Skeletal muscle tissue (tissue), 4 donors: ENCODE results near the gene PNRC2. TPM values are rescaled to one million over a fixed set of nuclear protein-coding genes. Genes with fewer than 3 reads are reported as not detected.
A peak's percentile ranks its signal among the peaks of the same experiment; 100 is the strongest.
"Not testable (repeated sequence)": the region's sequence is repeated elsewhere in the genome, so short reads cannot be mapped to it uniquely, and the experiment has no call there.

Experiments used
- H3K27ac ChIP-seq: one replicate; pipeline ENCODE4 v1.7.0; 2013; ENCODE audit warnings: mild to moderate bottlenecking, low read depth, low read length, inconsistent platforms
- H3K27me3 ChIP-seq, 3 donors: one replicate each; pipeline ENCODE4 v1.7.0; 2013; ENCODE audit warnings: low read length in 3 of 3; ENCODE audit not compliant: control insufficient read depth in 3 of 3, insufficient read depth in 3 of 3
- H3K36me3 ChIP-seq, 3 donors: one replicate each; pipeline ENCODE4 v1.7.0; 2013; ENCODE audit warnings: low read length in 3 of 3; ENCODE audit not compliant: control insufficient read depth in 3 of 3, insufficient read depth in 3 of 3
- H3K4me1 ChIP-seq, 3 donors: one replicate each; pipeline ENCODE4 v1.7.0; 2013; ENCODE audit warnings: low read length in 3 of 3, mild to moderate bottlenecking in 3 of 3; ENCODE audit not compliant: control insufficient read depth in 3 of 3, insufficient read depth in 3 of 3
- H3K4me3 ChIP-seq, 3 donors: one replicate each; pipeline ENCODE4 v1.7.0; 2013; ENCODE audit warnings: low read length in 3 of 3
- H3K9ac ChIP-seq, 3 donors: one replicate each; pipeline ENCODE4 v1.7.0; 2013; ENCODE audit warnings: low read length in 3 of 3, mild to moderate bottlenecking in 3 of 3, moderate library complexity in 2 of 3, low read depth in 1 of 3
- H3K9me3 ChIP-seq, 3 donors: one replicate each; pipeline ENCODE4 v1.7.0; 2013; ENCODE audit warnings: low read length in 3 of 3; ENCODE audit not compliant: control insufficient read depth in 3 of 3
- total RNA-seq: library from RNA; depleted of rRNA; stranded (reverse); fragments of >200 nt; gene quantifications from one replicate; pipeline ENCODE4 v1.2.3, GENCODE V29; 2014
- donor health status: Osteomylitis.

Gene PNRC2
- total RNA-seq, 1 donor from 2014 or later = 62.6 TPM

DNA sequence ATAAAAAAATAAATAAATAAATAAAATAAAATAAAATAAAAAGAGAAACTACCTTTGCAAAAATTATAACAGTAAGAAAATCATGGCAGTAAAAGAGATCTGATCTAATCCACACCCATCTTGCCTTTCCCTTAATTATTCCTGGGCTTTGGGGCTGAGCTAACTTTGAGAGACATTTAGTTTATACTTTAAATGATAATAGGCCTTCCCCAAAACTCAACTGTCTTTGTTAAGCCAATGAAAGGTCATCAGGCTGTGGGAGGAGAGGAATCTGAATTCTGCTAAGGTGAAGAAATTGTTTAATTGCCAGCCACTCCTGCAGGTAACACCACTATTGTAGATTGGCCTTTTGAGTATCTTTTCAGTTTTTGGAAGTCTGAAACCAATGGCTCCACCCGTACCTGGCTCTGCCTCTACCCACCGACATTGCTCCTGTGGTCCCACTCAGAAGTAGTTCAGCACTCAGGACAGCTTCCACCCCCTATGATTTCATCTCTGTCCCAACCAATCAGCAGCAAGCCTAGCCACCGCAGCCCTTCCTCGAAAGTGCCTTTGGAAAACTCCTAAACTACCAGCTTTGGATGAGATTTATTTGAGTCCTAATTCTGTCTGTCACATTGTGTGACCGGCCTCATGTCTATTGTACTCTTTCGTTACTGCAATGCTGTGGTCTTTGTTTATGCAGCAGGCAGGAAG lies 23.0 kb upstream of the PNRC2 start:
- no peaks in the 10 kb centered on the region for H3K4me1 ChIP-seq
- H3K36me3 ChIP-seq = no peaks in the 10 kb centered on the region

DNA sequence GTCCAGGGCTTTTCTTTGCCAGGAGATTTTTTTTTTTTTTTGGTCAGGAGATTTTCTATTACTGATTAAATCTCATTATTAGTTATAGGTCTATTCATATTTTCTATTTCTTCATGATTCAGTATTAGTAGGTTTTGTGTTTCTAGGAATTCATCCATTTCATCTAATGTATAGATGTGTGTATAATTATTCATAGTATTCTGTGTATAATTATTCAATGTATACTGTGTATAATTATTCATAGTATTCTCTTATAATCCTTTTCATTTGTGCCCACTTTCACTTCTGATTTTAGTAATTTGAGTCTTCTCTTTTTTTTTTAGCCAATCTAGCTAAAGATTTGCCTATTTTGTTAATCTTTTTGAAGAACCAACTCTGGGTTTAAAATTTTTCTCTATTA lies 12.3 kb upstream of the PNRC2 start:
- Histone ChIP-seq H3K9ac (no peak overlapping the region), H3K4me3 (no peak overlapping the region), H3K27ac (no peak overlapping the region)

More for the DNA sequence above, 23.0 kb upstream of the PNRC2 start:
- Histone ChIP-seq H3K27ac (no peak overlapping the region), H3K9ac (no peak overlapping the region), H3K4me3 (no peak overlapping the region), H3K27me3 (no peaks in the 10 kb centered on the region), H3K9me3 (no peaks in the 10 kb centered on the region)

DNA sequence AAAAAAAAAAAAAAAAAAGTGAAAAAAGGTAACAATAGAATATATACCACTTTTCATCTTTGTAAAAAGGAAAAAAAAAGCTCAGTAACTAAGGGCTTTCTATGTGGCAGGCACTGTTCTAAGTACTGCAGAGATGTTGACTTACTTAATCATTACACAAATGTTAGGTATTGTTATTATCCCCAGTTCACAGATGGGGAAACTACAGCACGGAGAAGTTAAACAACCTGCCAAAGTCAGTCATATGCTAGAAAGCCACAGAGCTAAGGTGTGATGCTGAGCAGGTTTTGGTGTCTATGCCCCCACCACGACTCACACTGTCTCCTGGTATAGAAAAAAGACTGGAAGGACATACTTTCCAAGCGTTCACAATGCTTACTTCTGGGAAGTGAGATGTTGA lies 6.6 kb upstream of the PNRC2 start:
- H3K4me1 ChIP-seq = peaks cover 7 to 14% (median 9%) of the 10 kb centered on the region in 3 donors
- H3K9ac ChIP-seq = no peak overlapping the region
- no peaks in the 10 kb centered on the region for H3K9me3 ChIP-seq
- H3K36me3 ChIP-seq = no peaks in the 10 kb centered on the region
- no peaks in the 10 kb centered on the region for H3K27me3 ChIP-seq
- no peak overlapping the region for H3K27ac ChIP-seq
- H3K4me3 ChIP-seq = no peak overlapping the region

More for the DNA sequence above, 12.3 kb upstream of the PNRC2 start:
- no peaks in the 10 kb centered on the region for H3K27me3 ChIP-seq
- peaks cover 0 to 4% (median 0%) of the 10 kb centered on the region in 3 donors for H3K4me1 ChIP-seq
- no peaks in the 10 kb centered on the region for H3K36me3 ChIP-seq
- no peaks in the 10 kb centered on the region for H3K9me3 ChIP-seq

DNA sequence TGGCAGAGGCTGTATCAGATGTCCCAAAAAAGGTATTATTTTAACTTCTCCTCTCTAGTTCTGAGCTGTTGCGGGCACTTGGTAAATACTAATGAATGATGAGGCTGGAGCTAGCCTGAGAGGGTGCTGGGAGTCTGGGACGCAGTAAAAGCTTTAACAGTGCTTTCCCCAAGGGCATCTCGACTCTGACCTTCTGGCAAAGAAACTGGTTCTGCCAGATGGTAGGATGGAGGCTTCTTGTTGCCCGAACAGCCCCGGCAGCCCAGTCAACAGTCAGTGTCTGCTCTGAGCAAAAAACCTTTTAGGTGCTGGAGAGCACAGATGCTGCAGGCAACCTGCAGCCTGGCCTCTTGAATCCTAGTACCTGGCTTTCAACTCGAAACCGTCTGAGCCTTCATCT lies 2.5 kb upstream of the PNRC2 start:
- H3K4me1 ChIP-seq = peaks cover 12 to 21% (median 20%) of the 10 kb centered on the region in 3 donors
- H3K27ac ChIP-seq = no peak overlapping the region
- H3K4me3 ChIP-seq = no peak overlapping the region
- H3K9me3 ChIP-seq = no peaks in the 10 kb centered on the region
- H3K36me3 ChIP-seq = peaks cover 0 to 4% (median 0%) of the 10 kb centered on the region in 3 donors
- no peaks in the 10 kb centered on the region for H3K27me3 ChIP-seq
- H3K9ac ChIP-seq = no peak overlapping the region

DNA sequence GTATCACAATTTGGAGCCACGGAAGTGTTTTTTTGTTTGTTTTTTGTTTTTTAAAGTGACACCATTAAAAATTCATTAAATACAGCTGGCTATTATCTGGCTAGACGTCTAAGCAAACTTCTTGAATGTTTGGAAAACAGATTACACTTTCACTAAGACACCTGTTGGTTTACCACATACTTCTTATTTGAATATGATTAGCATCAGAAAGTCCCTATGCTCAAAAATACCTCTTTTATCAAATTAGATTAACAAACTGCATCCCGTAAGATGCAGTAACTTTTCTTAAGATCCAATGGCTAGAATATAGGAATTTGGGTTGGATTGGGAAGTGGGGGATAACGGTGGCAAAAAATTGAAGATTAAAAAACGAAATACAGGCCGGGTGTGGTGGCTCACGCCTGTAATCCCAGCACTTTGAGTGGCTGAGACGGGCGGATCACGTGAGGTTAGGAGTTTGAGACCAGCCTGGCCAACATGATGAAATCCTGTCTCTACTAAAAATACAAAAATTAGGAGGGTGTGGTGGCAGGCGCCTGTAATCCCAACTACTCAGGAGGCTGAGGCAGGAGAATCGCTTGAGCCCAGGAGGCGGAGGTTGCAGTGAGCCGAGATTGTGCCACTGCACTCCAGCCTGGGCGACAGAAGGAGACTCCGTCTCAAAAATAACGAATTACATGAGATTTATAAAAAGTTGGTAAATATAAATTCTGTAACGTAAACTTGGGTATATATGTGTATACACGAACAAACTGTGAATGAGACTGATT lies 1.4 kb upstream of the PNRC2 start:
- peak overlapping the region; percentile 99 for H3K27ac ChIP-seq
- H3K4me3 ChIP-seq = peak overlapping the region; percentile 69 to 84 (median 80)
- peak overlapping the region; percentile 89 to 96 (median 90) for H3K9ac ChIP-seq
- H3K9me3 ChIP-seq, H3K27me3 ChIP-seq, H3K36me3 ChIP-seq: not testable (repeated sequence)
- peaks cover 12 to 21% (median 20%) of the 10 kb centered on the region in 3 donors for H3K4me1 ChIP-seq

DNA sequence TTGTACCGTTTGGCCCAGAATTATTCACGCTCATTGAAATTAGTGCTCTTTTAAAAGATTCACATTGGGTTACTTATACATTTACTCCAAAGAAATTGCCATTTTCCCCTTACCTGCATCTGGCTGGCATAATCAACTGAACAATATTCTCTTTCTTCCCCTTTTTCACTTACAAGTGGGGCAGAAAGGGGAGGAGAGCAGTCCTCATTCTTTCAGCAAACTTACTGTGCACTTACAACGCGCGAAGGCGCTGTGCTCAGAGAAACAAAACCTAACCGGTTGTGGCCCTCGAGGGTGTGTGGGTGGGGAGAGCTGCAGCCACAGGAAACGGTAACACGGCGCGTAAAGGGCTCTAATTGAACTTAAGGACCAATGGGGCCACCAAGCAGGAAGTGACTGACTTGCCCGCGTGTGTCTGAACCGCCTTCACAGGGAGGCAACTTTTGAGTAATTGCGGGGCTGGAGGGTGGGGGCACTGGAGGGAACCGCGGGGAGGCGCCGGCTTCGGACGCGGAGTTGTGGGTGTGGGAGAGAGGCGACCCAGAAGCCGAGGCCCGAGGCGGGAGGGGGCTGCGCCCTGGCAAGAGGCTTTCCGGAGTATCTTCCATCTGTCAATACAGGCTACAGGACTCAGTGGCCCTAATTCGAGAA lies 693 bp upstream of the PNRC2 start:
- peaks cover 12 to 21% (median 20%) of the 10 kb centered on the region in 3 donors for H3K4me1 ChIP-seq
- peak overlapping the region; percentile 89 to 96 (median 90) for H3K9ac ChIP-seq
- no peaks in the 10 kb centered on the region for H3K27me3 ChIP-seq
- H3K27ac ChIP-seq = peak overlapping the region; percentile 99
- no peaks in the 10 kb centered on the region for H3K9me3 ChIP-seq
- H3K4me3 ChIP-seq = peak overlapping the region; percentile 69 to 84 (median 80)
- H3K36me3 ChIP-seq = peaks cover 2 to 7% (median 4%) of the 10 kb centered on the region in 3 donors

- Histone ChIP-seq H3K36me3 (peaks cover 6 to 16% (median 9%) of the 10 kb centered on the region in 3 donors), H3K4me3 (peak overlapping the region; percentile 69 to 98 (median 81)), H3K27ac (peak overlapping the region; percentile 99), H3K9me3 (no peaks in the 10 kb centered on the region), H3K9ac (peak overlapping the region; percentile 96 to 98 (median 96)), H3K4me1 (peaks cover 6 to 17% (median 14%) of the 10 kb centered on the region in 3 donors), H3K27me3 (no peaks in the 10 kb centered on the region)
These were observed 828 bp downstream of the PNRC2 start for GRCh38 chr1:23960291-23961020.

DNA sequence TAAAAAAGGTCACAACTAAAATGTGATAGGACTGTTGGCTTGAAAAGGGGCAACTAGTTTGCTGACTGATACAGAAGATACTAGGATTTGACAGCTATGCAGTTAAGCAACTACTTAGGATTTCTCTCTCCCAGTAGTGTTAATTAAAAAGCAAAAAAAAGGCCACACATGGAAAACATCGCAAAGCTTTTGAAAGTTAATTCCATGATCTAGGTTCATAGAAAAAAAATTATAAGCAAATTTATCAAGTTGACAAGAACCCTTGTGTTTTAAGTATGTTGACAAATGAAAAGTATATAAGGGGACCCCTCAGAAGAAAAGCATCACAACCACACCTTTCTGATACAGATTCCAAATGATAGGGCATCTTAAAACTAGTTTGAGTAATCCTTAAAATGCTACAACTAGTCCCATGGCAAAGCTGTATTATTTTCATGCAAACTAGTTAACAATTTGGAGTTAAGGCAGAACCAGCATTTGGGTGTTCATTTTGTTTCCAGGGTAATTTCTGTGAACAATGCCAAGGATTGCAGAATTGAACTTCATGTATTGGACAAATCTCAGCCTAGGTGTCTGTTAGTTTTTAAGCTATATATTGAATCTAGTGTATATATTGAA lies 4.1 kb downstream of the PNRC2 start:
- H3K9ac ChIP-seq = no peak overlapping the region
- H3K9me3 ChIP-seq = no peaks in the 10 kb centered on the region
- H3K4me3 ChIP-seq = no peak overlapping the region
- no peak overlapping the region for H3K27ac ChIP-seq
- peaks cover 10 to 29% (median 19%) of the 10 kb centered on the region in 3 donors for H3K36me3 ChIP-seq
- H3K27me3 ChIP-seq = no peaks in the 10 kb centered on the region
- peaks cover 6 to 15% (median 7%) of the 10 kb centered on the region in 3 donors for H3K4me1 ChIP-seq

DNA sequence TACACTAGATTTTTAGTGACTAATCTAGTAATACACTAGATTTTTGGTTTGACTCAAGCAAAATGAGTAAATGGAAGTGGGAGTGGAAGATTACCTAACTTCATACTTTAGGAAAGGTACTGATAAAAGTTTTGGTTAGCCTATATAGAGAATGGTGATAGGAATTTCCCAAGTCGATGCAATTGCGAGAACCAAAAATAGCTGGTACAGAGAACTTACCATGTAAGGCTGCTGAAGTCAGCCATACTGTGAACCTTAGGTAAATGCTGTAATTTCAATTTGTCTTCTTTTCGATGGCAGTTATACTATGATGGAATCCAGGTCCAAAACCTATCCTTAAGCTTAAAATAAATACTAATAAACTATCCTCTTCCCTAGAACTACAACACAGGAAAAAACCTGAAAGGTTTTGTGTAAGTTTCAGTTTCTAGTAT lies 4.6 kb downstream of the PNRC2 start:
- Histone ChIP-seq H3K9ac (no peak overlapping the region), H3K4me1 (peaks cover 4 to 13% (median 4%) of the 10 kb centered on the region in 3 donors), H3K36me3 (peaks cover 10 to 29% (median 19%) of the 10 kb centered on the region in 3 donors)

More for the DNA sequence above, 4.6 kb downstream of the PNRC2 start:
- Histone ChIP-seq H3K27ac (peak overlapping the region; percentile 49), H3K4me3 (no peak overlapping the region), H3K9me3 (no peaks in the 10 kb centered on the region), H3K27me3 (no peaks in the 10 kb centered on the region)
